ENCODE results near the gene PZP. TPM values are rescaled to one million over a fixed set of nuclear protein-coding genes. Genes with fewer than 3 reads are reported as not detected.

The PZP gene
- total and polyA plus RNA-seq, 9 of the 15 experiments (the other 6 are each of a cell fraction or from before 2014, with no cell fraction given): 0.01 TPM; not detected in 8

DNA sequence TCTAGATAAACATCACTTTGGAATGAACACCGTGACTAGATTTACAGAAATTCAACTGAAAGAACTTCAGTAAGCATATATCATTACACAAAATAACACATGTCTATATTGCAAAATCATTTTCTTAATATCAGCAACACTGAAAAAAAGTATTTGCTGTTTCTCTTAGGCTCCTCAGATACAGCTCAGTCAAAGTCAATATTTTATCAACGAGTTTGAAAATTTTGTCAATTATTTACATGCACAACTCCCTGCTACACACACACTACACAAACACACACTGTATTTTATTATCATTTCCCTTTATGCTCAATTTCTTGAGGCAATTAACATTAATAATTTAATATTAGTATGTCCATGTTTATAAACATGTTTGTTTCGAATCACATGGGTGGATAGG, 3.8 kb downstream of the PZP start:
- POLR2A ChIA-PET: interaction anchor here (0.6 kb wide), 1 partner anchor 9 kb away, joined by 3 read pairs; no protein-coding TSS in a partner anchor
- no peak overlapping the region for H2AFZ ChIP-seq (ENCODE audit: low read depth, low read length)
- H4K20me1 ChIP-seq (replicated peaks; ENCODE audit: control insufficient read depth, insufficient read depth, low read length): no peaks in the 10 kb centered on the region
- in situ Hi-C loops (cut with MboI) (no loop called here), intact Hi-C loops (cut with micrococcal nuclease) (no loop called here)
- DNase-seq (ENCODE audit: extremely low read depth in 1 of 4, low spot score in 3 of 4): no peak
- no peaks in the 10 kb centered on the region for H3K9me1 ChIP-seq (ENCODE audit: control insufficient read depth, insufficient read depth, low read length)
- H3K36me3 ChIP-seq (ENCODE audit: control insufficient read depth, insufficient read depth, low read length): no peaks in the 10 kb centered on the region
- H3K79me2 ChIP-seq (ENCODE audit: control insufficient read depth, insufficient read depth, low read length): no peaks in the 10 kb centered on the region
- no peak overlapping the region for H3K4me2 ChIP-seq (ENCODE audit: insufficient read depth, low read length)
- no peaks in the 10 kb centered on the region for H3K4me1 ChIP-seq (replicated peaks in 1 of 2; ENCODE audit: control insufficient read depth in 2 of 2, insufficient read depth in 2 of 2, low read length in 2 of 2)
- ATAC-seq: no peak
- H3K27me3 ChIP-seq (ENCODE audit: control insufficient read depth in 2 of 2, insufficient read depth in 2 of 2, low read length in 2 of 2): peaks cover 0 to 4% of the 10 kb centered on the region in 2 experiments; a peak in 2 of 5 replicates
- 0% methylated on average over 3 of the region's 3 CpGs for WGBS (ENCODE audit: insufficient coverage, low coverage, missing lambda C conversion rate)
- BruUV-seq (replicated peaks): no TSS peak
- FAIRE-seq: no peak
- H3K4me3 ChIP-seq: no peak overlapping the region
- H3K9ac ChIP-seq (ENCODE audit: insufficient read depth in 1 of 2, low read depth in 2 of 2, low read length in 2 of 2): no peak overlapping the region
- H3K27ac ChIP-seq (ENCODE audit: extremely low read depth, low read depth, low read length): no peak overlapping the region
- CTCF ChIA-PET (ENCODE audit: low intra/inter-chr PET ratio): no interaction called here
- no peaks in the 10 kb centered on the region for H3K9me3 ChIP-seq (replicated peaks; ENCODE audit: control insufficient read depth, insufficient read depth, low read depth, low read length)
- TF ChIP-seq POLR2G (IDR thresholded peaks at IDR 0.05; ENCODE audit: low read depth, low read length) (no peak), TFAP4 (CRISPR knock-in tag; IDR thresholded peaks at IDR 0.05; ENCODE audit: borderline replicate concordance) (no peak), TEAD4 (IDR thresholded peaks at IDR 0.05; ENCODE audit: low read length) (no peak), TEAD4 (CRISPR knock-in tag; IDR thresholded peaks at IDR 0.05; ENCODE audit: borderline replicate concordance) (no peak), GTF3C2 (IDR thresholded peaks at IDR 0.05; ENCODE audit: borderline replicate concordance, extremely low read depth, insufficient read length) (no peak), MXD1 (CRISPR knock-in tag; IDR thresholded peaks at IDR 0.05; ENCODE audit: borderline replicate concordance, poor library complexity, severe bottlenecking) (no peak), L3MBTL2 (IDR thresholded peaks at IDR 0.05) (no peak), BCLAF1 (IDR thresholded peaks at IDR 0.05; ENCODE audit: borderline replicate concordance in 1 of 2, control insufficient read depth in 1 of 2, low read depth in 2 of 2, low read length in 1 of 2) (no peak), NCOA1 (IDR thresholded peaks at IDR 0.05; ENCODE audit: low read depth) (no peak)
- TF ChIP-seq, protein P1, sequence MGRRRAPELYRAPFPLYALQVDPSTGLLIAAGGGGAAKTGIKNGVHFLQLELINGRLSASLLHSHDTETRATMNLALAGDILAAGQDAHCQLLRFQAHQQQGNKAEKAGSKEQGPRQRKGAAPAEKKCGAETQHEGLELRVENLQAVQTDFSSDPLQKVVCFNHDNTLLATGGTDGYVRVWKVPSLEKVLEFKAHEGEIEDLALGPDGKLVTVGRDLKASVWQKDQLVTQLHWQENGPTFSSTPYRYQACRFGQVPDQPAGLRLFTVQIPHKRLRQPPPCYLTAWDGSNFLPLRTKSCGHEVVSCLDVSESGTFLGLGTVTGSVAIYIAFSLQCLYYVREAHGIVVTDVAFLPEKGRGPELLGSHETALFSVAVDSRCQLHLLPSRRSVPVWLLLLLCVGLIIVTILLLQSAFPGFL (CRISPR knock-in tag; IDR thresholded peaks at IDR 0.05): no peak
- TF ChIP-seq, protein P2, sequence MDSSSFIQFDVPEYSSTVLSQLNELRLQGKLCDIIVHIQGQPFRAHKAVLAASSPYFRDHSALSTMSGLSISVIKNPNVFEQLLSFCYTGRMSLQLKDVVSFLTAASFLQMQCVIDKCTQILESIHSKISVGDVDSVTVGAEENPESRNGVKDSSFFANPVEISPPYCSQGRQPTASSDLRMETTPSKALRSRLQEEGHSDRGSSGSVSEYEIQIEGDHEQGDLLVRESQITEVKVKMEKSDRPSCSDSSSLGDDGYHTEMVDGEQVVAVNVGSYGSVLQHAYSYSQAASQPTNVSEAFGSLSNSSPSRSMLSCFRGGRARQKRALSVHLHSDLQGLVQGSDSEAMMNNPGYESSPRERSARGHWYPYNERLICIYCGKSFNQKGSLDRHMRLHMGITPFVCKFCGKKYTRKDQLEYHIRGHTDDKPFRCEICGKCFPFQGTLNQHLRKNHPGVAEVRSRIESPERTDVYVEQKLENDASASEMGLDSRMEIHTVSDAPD (CRISPR knock-in tag; IDR thresholded peaks at IDR 0.05): no peak
